DOHH2 (cell line): Measurements from ENCODE around the gene EVPL.

Experiments
- CTCF ChIP-seq: fragments of 200-600 bp; sonication (generic); IDR thresholded peaks from one replicate; pipeline ENCODE4 v1.5.1; 2014; ENCODE audit warnings: antibody characterized with exemption, mild to moderate bottlenecking, low read depth, low read length; ENCODE audit not compliant: poor library complexity, severe bottlenecking
- EZH2phosphoT487 ChIP-seq: fragments of 200-600 bp; sonication (generic); IDR thresholded peaks from 2 replicates; pipeline ENCODE4 v1.6.1; 2017; ENCODE audit warnings: borderline replicate concordance, mild to moderate bottlenecking, antibody characterized with exemption, low read length, moderate library complexity, mixed read lengths

- no peak for TF ChIP-seq CTCF
- no peak for TF ChIP-seq EZH2phosphoT487
Measured at GRCh38 chr17:76063875-76064546, 36.9 kb upstream of the EVPL start.
